Heart left ventricle (tissue), 13 donors: ENCODE data around the gene CDON.

Experiments used
- POLR2A ChIP-seq, 2 donors: fragments of 450-650 bp; IDR thresholded peaks; one replicate each; pipeline ENCODE4 v1.6.1; 2017; ENCODE audit warnings: antibody characterized with exemption in 2 of 2, mild to moderate bottlenecking in 2 of 2, moderate library complexity in 2 of 2
- TF ChIP-seq, protein P1 (sequence below), 12 donors: fragments of 200-600 bp; sonication (generic) in 4 of 12; IDR thresholded peaks; one replicate each; pipeline versions ENCODE4 v1.5.0 to v1.8.0; 2018 to 2022; ENCODE audit warnings: antibody characterized with exemption in 12 of 12, mild to moderate bottlenecking in 5 of 12
- donor health status: ischemic (EF 13 %, LVEDD 7.1; RV severe dilation, severe dysfunction).
- donor health status: DM: no; HTN: yes; CAD: no.
- donor health status: DM: no; HTN: no; CAD: no.
- donor health status: ischemic (EF 25% LVEDD 6.9; RV normal size, moderate dysfunction).
- donor health status: ischemic (EF 25% LVEDD 5.7; RV mildly dilated, moderate dysfunction).
- donor health status: ischemic (EF 35%, LVEDD 5.7; RV mildly dilated, moderate dysfunction).
- donor health status: nonischemic (EF 11% LVEDD 7.7; RV severe dilation, severe dysfunction).
- donor health status: DM: yes; HTN: yes; CAD: no.
- donor health status: PGD.
- donor health status: ischemic (EF 29% LVEDD 5.4; RV normal size, mild dysfunction).
- donor health status: nonischemic (EF 23%, LVEDD 6.1; RV moderate dilation, normal function).

DNA sequence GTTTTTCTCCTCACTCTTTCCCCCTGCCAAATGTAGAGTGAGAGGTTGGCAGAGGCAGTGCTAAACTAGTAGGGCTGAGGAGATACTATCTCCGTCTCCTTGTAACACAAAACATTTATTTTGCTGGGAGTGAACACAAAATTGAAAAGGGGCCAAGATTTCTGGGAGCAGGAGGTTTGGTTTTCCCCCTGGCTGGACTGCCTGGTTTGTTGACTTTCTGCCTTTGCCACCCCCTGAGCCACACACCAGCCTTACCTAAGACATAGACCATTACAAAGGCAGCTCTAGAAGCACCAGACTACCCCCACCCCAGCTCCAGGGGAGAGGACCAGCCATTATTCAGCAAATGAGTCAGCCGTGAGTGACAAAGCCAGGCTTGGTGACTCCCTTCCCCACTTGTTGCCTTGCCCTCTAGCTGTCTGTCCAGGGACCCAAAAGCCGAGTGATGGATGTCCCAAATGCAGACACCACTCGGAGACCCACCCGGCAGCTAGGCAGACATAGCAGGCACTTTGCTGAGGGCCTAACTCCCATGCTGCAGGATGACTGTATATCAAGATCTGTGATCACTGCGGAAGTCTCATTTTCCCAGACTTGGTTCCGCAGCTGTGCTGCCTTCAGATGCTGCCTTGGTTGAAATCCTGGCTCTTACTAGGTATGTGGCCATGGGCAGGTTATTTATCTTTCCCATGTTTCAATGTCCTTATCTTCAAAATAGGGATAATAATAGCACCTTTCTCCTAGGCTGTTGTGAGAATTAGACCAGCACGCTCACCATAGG, 17.7 kb upstream of the CDON start:
- TF ChIP-seq, protein P1, sequence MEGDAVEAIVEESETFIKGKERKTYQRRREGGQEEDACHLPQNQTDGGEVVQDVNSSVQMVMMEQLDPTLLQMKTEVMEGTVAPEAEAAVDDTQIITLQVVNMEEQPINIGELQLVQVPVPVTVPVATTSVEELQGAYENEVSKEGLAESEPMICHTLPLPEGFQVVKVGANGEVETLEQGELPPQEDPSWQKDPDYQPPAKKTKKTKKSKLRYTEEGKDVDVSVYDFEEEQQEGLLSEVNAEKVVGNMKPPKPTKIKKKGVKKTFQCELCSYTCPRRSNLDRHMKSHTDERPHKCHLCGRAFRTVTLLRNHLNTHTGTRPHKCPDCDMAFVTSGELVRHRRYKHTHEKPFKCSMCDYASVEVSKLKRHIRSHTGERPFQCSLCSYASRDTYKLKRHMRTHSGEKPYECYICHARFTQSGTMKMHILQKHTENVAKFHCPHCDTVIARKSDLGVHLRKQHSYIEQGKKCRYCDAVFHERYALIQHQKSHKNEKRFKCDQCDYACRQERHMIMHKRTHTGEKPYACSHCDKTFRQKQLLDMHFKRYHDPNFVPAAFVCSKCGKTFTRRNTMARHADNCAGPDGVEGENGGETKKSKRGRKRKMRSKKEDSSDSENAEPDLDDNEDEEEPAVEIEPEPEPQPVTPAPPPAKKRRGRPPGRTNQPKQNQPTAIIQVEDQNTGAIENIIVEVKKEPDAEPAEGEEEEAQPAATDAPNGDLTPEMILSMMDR (IDR thresholded peaks at IDR 0.05): no peak
- TF ChIP-seq POLR2A (IDR thresholded peaks at IDR 0.05): no peak
